DOHH2 (cell line): ENCODE results near the gene ADCY5.

Experiments used
- H3F3A ChIP-seq: fragments of 200-600 bp; sonication (generic), shearing (Covaris generic); 2 replicates; pipeline ENCODE4 v1.6.0; 2016; ENCODE audit warnings: antibody characterized with exemption, mild to moderate bottlenecking; ENCODE audit not compliant: control insufficient read depth, insufficient read depth
- H3K27ac ChIP-seq: fragments of 200-600 bp; sonication (generic); 2 replicates; pipeline ENCODE4 v1.5.1; 2014; ENCODE audit warnings: low read depth, mild to moderate bottlenecking, low read length, moderate library complexity
- H3K27me3 ChIP-seq: fragments of 200-600 bp; sonication (generic); 2 replicates; pipeline ENCODE4 v1.6.1; 2014; ENCODE audit warnings: mild to moderate bottlenecking, low read length, mixed read lengths; ENCODE audit not compliant: control insufficient read depth
- H3K36me3 ChIP-seq: fragments of 200-600 bp; sonication (generic); 2 replicates; pipeline ENCODE4 v1.6.1; 2014; ENCODE audit warnings: mild to moderate bottlenecking, low read length, moderate library complexity, mixed read lengths; ENCODE audit not compliant: control insufficient read depth
- H3K4me1 ChIP-seq: fragments of 200-600 bp; sonication (generic); 2 replicates; pipeline ENCODE4 v1.6.1; 2014; ENCODE audit warnings: mild to moderate bottlenecking, low read length, mixed read lengths; ENCODE audit not compliant: control insufficient read depth
- H3K4me2 ChIP-seq: fragments of 200-600 bp; sonication (generic); 2 replicates; pipeline ENCODE4 v1.6.0; 2014; ENCODE audit warnings: mild to moderate bottlenecking, low read length, moderate library complexity
- H3K4me3 ChIP-seq: fragments of 200-600 bp; sonication (generic); 2 replicates; pipeline ENCODE4 v1.5.1; 2014; ENCODE audit warnings: mild to moderate bottlenecking, low read length, mixed read lengths
- H3K79me2 ChIP-seq: fragments of 200-600 bp; sonication (generic); 2 replicates; pipeline ENCODE4 v1.6.1; 2014; ENCODE audit warnings: mild to moderate bottlenecking, low read length, mixed read lengths; ENCODE audit not compliant: control insufficient read depth
- H3K9me2 ChIP-seq: fragments of 200-600 bp; sonication (generic); replicated peaks from 2 replicates; pipeline ENCODE4 v1.6.1; 2014; ENCODE audit warnings: mild to moderate bottlenecking, low read length, mixed read lengths; ENCODE audit not compliant: control insufficient read depth
- H3K9me3 ChIP-seq: fragments of 200-600 bp; sonication (generic); 2 replicates; pipeline ENCODE4 v1.6.1; 2014; ENCODE audit warnings: antibody characterized with exemption, low read length, mixed read lengths; ENCODE audit not compliant: control insufficient read depth, insufficient read depth
- H4K20me1 ChIP-seq: fragments of 200-600 bp; sonication (generic); 2 replicates; pipeline ENCODE4 v1.6.0; 2014; ENCODE audit warnings: low read depth, mild to moderate bottlenecking, antibody characterized with exemption, low read length, moderate library complexity; ENCODE audit not compliant: control insufficient read depth, insufficient read depth
- EZH2phosphoT487 ChIP-seq: fragments of 200-600 bp; sonication (generic); IDR thresholded peaks from 2 replicates; pipeline ENCODE4 v1.6.1; 2017; ENCODE audit warnings: borderline replicate concordance, mild to moderate bottlenecking, antibody characterized with exemption, low read length, moderate library complexity, mixed read lengths
- TF ChIP-seq, protein P1 (sequence below): fragments of 200-600 bp; sonication (generic); IDR thresholded peaks from one replicate; pipeline ENCODE4 v1.5.1; 2014; ENCODE audit warnings: antibody characterized with exemption, mild to moderate bottlenecking, low read depth, low read length; ENCODE audit not compliant: poor library complexity, severe bottlenecking

The ADCY5 gene

GRCh38 chr3:123299581-123299980, 149.3 kb downstream of the ADCY5 start:
- Histone ChIP-seq H3K4me2 (no peak overlapping the region), H3K27me3 (no peaks in the 10 kb centered on the region), H3K9me3 (no peaks in the 10 kb centered on the region), H3K36me3 (no peaks in the 10 kb centered on the region), H3K9me2 (no peaks in the 10 kb centered on the region), H3K4me1 (peaks cover 6% of the 10 kb centered on the region), H3K4me3 (no peak overlapping the region), H3F3A (no peaks in the 10 kb centered on the region), H3K79me2 (no peaks in the 10 kb centered on the region), H4K20me1 (no peaks in the 10 kb centered on the region), H3K27ac (no peak overlapping the region)
- TF ChIP-seq EZH2phosphoT487 = no peak
- TF ChIP-seq, protein P1, sequence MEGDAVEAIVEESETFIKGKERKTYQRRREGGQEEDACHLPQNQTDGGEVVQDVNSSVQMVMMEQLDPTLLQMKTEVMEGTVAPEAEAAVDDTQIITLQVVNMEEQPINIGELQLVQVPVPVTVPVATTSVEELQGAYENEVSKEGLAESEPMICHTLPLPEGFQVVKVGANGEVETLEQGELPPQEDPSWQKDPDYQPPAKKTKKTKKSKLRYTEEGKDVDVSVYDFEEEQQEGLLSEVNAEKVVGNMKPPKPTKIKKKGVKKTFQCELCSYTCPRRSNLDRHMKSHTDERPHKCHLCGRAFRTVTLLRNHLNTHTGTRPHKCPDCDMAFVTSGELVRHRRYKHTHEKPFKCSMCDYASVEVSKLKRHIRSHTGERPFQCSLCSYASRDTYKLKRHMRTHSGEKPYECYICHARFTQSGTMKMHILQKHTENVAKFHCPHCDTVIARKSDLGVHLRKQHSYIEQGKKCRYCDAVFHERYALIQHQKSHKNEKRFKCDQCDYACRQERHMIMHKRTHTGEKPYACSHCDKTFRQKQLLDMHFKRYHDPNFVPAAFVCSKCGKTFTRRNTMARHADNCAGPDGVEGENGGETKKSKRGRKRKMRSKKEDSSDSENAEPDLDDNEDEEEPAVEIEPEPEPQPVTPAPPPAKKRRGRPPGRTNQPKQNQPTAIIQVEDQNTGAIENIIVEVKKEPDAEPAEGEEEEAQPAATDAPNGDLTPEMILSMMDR = no peak

DNA sequence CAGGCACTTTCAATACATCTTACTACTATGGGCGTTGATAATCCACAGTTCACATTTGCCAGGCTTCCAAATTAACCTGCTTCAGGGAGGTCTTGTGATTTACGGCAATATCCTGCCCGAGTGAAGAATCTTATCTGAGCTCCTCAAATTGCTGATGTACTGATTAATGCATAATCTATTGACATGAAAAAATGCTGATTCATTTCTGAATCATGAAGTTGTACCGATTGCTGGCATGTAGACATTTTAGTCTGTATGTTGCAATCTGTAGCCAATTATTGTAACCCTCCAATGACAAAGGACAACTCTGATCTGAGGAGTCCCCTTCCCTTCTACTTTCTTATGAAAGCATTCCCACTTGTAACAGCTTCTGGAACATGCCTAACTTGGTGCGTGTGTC, 150.0 kb downstream of the ADCY5 start:
- no peaks in the 10 kb centered on the region for H3K36me3 ChIP-seq
- H3K9me3 ChIP-seq = no peaks in the 10 kb centered on the region
- H3K4me1 ChIP-seq = peaks cover 6% of the 10 kb centered on the region
- no peak overlapping the region for H3K27ac ChIP-seq
- H3K4me2 ChIP-seq = no peak overlapping the region
- H3K27me3 ChIP-seq = no peaks in the 10 kb centered on the region
- no peak overlapping the region for H3K4me3 ChIP-seq
- H3K9me2 ChIP-seq = no peaks in the 10 kb centered on the region
- no peaks in the 10 kb centered on the region for H3F3A ChIP-seq
- TF ChIP-seq, protein P1 = no peak
- TF ChIP-seq EZH2phosphoT487 = no peak
- no peaks in the 10 kb centered on the region for H3K79me2 ChIP-seq
- H4K20me1 ChIP-seq = no peaks in the 10 kb centered on the region

- Histone ChIP-seq H3K4me2 (no peak overlapping the region), H3K9me2 (no peaks in the 10 kb centered on the region), H3K27me3 (no peaks in the 10 kb centered on the region), H3K4me1 (peaks cover 6% of the 10 kb centered on the region), H3K27ac (no peak overlapping the region), H3K79me2 (no peaks in the 10 kb centered on the region), H3K36me3 (no peaks in the 10 kb centered on the region), H3F3A (no peaks in the 10 kb centered on the region), H3K9me3 (no peaks in the 10 kb centered on the region), H4K20me1 (no peaks in the 10 kb centered on the region), H3K4me3 (no peak overlapping the region)
- no peak for TF ChIP-seq EZH2phosphoT487
- TF ChIP-seq, protein P1 = no peak
Observed at GRCh38 chr3:123297627-123297899, 151.3 kb downstream of the ADCY5 start.
